SK-N-SH (cell line): ENCODE measurements around the gene SEMA3B.

ENCODE experiments used
- CTCF ChIP-seq: fragments of 200-600 bp; sonication (generic); IDR thresholded peaks from 2 replicates; pipeline ENCODE4 v1.6.1; 2017; ENCODE audit warnings: antibody characterized with exemption, mild to moderate bottlenecking, moderate library complexity
- GABPA ChIP-seq: IDR thresholded peaks from 2 replicates; pipeline ENCODE4 v1.4.0; 2012; ENCODE audit warnings: low read depth, mild to moderate bottlenecking

GRCh38 chr3:50266017-50266416, 2.9 kb upstream of the SEMA3B start:
- TF ChIP-seq CTCF (no peak), GABPA (no peak)
